Measurements from ENCODE around the gene GPR158.
A peak's percentile ranks its signal among the peaks of the same experiment; 100 is the strongest.
"Not testable (repeated sequence)": the region's sequence is repeated elsewhere in the genome, so short reads cannot be mapped to it uniquely, and the experiment has no call there.

The GPR158 gene

GRCh38 chr10:25157650-25158049, 17.2 kb upstream of the GPR158 start:
- DNase-seq (ENCODE audit: low read depth): no peak
- no peak for TF ChIP-seq CTCF (IDR thresholded peaks at IDR 0.05; ENCODE audit: insufficient read depth, low read depth, low read length, missing control alignments)
- no peak overlapping the region for H3K4me3 ChIP-seq (ENCODE audit: low read length)

- DNase-seq (ENCODE audit: low read depth): no peak
- no peak overlapping the region for H3K4me3 ChIP-seq (ENCODE audit: low read length)
- TF ChIP-seq CTCF (IDR thresholded peaks at IDR 0.05; ENCODE audit: insufficient read depth, low read depth, low read length, missing control alignments): no peak
These were observed 15.2 kb upstream of the GPR158 start for GRCh38 chr10:25159591-25159990.

- no peak for TF ChIP-seq CTCF (IDR thresholded peaks at IDR 0.05; ENCODE audit: insufficient read depth, low read depth, low read length, missing control alignments)
- H3K4me3 ChIP-seq (ENCODE audit: low read length): no peak overlapping the region
- DNase-seq (ENCODE audit: low read depth): no peak
These were observed 12.4 kb upstream of the GPR158 start for GRCh38 chr10:25162391-25162790.

- not testable (repeated sequence) for DNase-seq (ENCODE audit: low read depth); H3K4me3 ChIP-seq (ENCODE audit: low read length)
These were observed 11.3 kb upstream of the GPR158 start for GRCh38 chr10:25163464-25163863.

- H3K4me3 ChIP-seq (ENCODE audit: low read length): no peak overlapping the region
- TF ChIP-seq CTCF (IDR thresholded peaks at IDR 0.05; ENCODE audit: insufficient read depth, low read depth, low read length, missing control alignments): no peak
- DNase-seq (ENCODE audit: low read depth): no peak
These were observed 5.1 kb upstream of the GPR158 start for GRCh38 chr10:25169740-25170139.

GRCh38 chr10:25170627-25171026, 4.2 kb upstream of the GPR158 start:
- no peak for TF ChIP-seq CTCF (IDR thresholded peaks at IDR 0.05; ENCODE audit: insufficient read depth, low read depth, low read length, missing control alignments)
- DNase-seq (ENCODE audit: low read depth): no peak
- H3K4me3 ChIP-seq (ENCODE audit: low read length): no peak overlapping the region

GRCh38 chr10:25175527-25176420, 973 bp downstream of the GPR158 start:
- H3K4me3 ChIP-seq (ENCODE audit: low read length): no peak overlapping the region
- peak; percentile 23 for DNase-seq (ENCODE audit: low read depth)
- no peak for TF ChIP-seq CTCF (IDR thresholded peaks at IDR 0.05; ENCODE audit: insufficient read depth, low read depth, low read length, missing control alignments)

Data from epithelial cell of esophagus (primary cell).